ENCODE results near the gene BAHCC1. TPM values are rescaled to one million over a fixed set of nuclear protein-coding genes. Genes with fewer than 3 reads are reported as not detected.
A peak's percentile ranks its signal among the peaks of the same experiment; 100 is the strongest.

The BAHCC1 gene
- total and polyA plus RNA-seq, 9 of the 15 experiments (the other 6 are each of a cell fraction or from before 2014, with no cell fraction given) = 0.14 to 26.9 (median 5.0) TPM

DNA sequence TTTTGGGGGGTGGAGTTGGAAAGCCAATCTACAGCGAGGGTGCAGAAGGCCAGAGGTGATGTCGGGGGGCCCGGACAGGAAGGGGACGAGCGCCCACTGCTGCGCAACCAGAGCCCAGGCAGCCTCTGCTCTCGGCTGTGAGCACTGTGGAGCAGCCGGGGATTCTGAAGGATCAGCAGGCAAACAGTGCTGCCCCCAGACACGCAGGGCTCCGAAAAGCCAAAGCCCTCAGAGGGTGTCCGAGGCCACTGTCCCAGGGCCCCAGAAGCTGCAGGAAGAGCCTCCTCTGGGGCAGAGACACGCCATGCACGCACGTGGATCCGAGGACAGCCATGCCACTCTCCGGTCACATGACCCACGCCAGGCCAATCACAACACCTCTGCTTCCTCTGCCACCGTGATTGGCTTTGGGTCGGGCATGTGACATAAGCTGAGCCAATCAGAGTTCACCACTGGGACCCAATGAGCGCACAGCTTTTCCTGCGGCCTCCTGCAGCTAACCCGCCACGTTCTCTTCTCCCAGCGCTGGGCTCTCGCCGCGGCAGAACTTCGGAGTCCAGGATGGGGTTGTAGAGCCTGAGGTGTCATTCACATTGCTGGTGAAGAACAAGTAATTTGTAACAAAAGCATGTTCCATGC lies 76.7 kb downstream of the BAHCC1 start (continued):
- TF ChIP-seq CBX1 (IDR thresholded peaks at IDR 0.05; ENCODE audit: low read depth) (peak; percentile 26; the same call in 1 of the 2 replicates), NR2C2 (CRISPR knock-in tag; IDR thresholded peaks at IDR 0.05) (peak; percentile 81), NR2C2 (tag; IDR thresholded peaks at IDR 0.05) (peak; percentile 65), WHSC1 (IDR thresholded peaks at IDR 0.05; ENCODE audit: low read length) (no peak), ZNF311 (CRISPR knock-in tag; IDR thresholded peaks at IDR 0.05) (no peak), SAP30 (IDR thresholded peaks at IDR 0.05; ENCODE audit: borderline replicate concordance, insufficient read depth, low read depth, low read length, poor library complexity, severe bottlenecking) (peak; percentile 98), ZFX (CRISPR knock-in tag; IDR thresholded peaks at IDR 0.05) (peak; percentile 78), ZC3H8 (IDR thresholded peaks at IDR 0.05) (no peak), HIVEP1 (CRISPR knock-in tag; IDR thresholded peaks at IDR 0.05) (0 out of 2 replicates have a peak, but pooled peaks have one; percentile 29), SMARCA5 (IDR thresholded peaks at IDR 0.05) (no peak), ZFP36 (IDR thresholded peaks at IDR 0.05; ENCODE audit: low read depth, low read length, partially characterized antibody) (peak; percentile 13), DPF2 (IDR thresholded peaks at IDR 0.05) (no peak), XRCC4 (IDR thresholded peaks at IDR 0.05; ENCODE audit: extremely low read depth, insufficient read depth, insufficient read length) (no peak)
- TF ChIP-seq, protein P1, sequence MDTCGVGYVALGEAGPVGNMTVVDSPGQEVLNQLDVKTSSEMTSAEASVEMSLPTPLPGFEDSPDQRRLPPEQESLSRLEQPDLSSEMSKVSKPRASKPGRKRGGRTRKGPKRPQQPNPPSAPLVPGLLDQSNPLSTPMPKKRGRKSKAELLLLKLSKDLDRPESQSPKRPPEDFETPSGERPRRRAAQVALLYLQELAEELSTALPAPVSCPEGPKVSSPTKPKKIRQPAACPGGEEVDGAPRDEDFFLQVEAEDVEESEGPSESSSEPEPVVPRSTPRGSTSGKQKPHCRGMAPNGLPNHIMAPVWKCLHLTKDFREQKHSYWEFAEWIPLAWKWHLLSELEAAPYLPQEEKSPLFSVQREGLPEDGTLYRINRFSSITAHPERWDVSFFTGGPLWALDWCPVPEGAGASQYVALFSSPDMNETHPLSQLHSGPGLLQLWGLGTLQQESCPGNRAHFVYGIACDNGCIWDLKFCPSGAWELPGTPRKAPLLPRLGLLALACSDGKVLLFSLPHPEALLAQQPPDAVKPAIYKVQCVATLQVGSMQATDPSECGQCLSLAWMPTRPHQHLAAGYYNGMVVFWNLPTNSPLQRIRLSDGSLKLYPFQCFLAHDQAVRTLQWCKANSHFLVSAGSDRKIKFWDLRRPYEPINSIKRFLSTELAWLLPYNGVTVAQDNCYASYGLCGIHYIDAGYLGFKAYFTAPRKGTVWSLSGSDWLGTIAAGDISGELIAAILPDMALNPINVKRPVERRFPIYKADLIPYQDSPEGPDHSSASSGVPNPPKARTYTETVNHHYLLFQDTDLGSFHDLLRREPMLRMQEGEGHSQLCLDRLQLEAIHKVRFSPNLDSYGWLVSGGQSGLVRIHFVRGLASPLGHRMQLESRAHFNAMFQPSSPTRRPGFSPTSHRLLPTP (IDR thresholded peaks at IDR 0.05; ENCODE audit: borderline replicate concordance, extremely low read depth, insufficient read length) = no peak
- TF ChIP-seq, protein P2, sequence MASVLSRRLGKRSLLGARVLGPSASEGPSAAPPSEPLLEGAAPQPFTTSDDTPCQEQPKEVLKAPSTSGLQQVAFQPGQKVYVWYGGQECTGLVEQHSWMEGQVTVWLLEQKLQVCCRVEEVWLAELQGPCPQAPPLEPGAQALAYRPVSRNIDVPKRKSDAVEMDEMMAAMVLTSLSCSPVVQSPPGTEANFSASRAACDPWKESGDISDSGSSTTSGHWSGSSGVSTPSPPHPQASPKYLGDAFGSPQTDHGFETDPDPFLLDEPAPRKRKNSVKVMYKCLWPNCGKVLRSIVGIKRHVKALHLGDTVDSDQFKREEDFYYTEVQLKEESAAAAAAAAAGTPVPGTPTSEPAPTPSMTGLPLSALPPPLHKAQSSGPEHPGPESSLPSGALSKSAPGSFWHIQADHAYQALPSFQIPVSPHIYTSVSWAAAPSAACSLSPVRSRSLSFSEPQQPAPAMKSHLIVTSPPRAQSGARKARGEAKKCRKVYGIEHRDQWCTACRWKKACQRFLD (CRISPR knock-in tag; IDR thresholded peaks at IDR 0.05) = peak; percentile 65
- TF ChIP-seq, protein P3, sequence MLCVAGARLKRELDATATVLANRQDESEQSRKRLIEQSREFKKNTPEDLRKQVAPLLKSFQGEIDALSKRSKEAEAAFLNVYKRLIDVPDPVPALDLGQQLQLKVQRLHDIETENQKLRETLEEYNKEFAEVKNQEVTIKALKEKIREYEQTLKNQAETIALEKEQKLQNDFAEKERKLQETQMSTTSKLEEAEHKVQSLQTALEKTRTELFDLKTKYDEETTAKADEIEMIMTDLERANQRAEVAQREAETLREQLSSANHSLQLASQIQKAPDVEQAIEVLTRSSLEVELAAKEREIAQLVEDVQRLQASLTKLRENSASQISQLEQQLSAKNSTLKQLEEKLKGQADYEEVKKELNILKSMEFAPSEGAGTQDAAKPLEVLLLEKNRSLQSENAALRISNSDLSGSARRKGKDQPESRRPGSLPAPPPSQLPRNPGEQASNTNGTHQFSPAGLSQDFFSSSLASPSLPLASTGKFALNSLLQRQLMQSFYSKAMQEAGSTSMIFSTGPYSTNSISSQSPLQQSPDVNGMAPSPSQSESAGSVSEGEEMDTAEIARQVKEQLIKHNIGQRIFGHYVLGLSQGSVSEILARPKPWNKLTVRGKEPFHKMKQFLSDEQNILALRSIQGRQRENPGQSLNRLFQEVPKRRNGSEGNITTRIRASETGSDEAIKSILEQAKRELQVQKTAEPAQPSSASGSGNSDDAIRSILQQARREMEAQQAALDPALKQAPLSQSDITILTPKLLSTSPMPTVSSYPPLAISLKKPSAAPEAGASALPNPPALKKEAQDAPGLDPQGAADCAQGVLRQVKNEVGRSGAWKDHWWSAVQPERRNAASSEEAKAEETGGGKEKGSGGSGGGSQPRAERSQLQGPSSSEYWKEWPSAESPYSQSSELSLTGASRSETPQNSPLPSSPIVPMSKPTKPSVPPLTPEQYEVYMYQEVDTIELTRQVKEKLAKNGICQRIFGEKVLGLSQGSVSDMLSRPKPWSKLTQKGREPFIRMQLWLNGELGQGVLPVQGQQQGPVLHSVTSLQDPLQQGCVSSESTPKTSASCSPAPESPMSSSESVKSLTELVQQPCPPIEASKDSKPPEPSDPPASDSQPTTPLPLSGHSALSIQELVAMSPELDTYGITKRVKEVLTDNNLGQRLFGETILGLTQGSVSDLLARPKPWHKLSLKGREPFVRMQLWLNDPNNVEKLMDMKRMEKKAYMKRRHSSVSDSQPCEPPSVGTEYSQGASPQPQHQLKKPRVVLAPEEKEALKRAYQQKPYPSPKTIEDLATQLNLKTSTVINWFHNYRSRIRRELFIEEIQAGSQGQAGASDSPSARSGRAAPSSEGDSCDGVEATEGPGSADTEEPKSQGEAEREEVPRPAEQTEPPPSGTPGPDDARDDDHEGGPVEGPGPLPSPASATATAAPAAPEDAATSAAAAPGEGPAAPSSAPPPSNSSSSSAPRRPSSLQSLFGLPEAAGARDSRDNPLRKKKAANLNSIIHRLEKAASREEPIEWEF (CRISPR knock-in tag; IDR thresholded peaks at IDR 0.05) = peak; percentile 75; the same call in 1 of the 2 replicates
- TF ChIP-seq, protein P4, sequence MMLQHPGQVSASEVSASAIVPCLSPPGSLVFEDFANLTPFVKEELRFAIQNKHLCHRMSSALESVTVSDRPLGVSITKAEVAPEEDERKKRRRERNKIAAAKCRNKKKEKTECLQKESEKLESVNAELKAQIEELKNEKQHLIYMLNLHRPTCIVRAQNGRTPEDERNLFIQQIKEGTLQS (IDR thresholded peaks at IDR 0.05) = peak; percentile 59
- TF ChIP-seq, protein P4 (CRISPR knock-in tag; conservative IDR thresholded peaks at IDR 0.05) = peak; percentile 79
